Measurements from ENCODE around the gene KLRF2.
A peak's percentile ranks its signal among the peaks of the same experiment; 100 is the strongest.
"Not testable (repeated sequence)": the region's sequence is repeated elsewhere in the genome, so short reads cannot be mapped to it uniquely, and the experiment has no call there.

KLRF2 gene

DNA sequence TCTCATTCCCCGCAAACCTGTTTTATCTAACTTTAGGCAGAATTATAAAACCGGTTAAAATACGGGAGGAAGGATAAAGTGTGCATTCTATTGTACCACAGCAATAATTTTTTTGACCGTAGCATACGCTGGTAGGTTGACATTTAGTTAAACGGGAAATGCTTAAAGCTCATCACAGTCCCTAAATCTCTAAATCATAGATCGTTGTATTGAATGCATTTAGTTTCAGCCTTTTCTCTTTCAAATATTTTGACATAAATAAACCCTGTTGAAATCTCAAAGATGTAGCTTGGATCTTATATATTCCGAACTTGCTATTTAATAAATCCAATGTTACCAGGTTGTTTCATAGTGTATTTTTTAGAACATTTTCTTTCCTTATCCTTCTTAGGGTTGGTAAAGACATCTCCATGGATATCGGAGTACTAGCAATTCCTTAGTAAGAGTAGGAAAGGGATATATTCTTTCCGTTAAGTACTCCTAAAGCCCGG, 12.9 kb upstream of the KLRF2 start:
- Histone ChIP-seq H3K9me3 (ENCODE audit: control insufficient read depth, low read length) (no peaks in the 10 kb centered on the region), H3K27me3 (ENCODE audit: control insufficient read depth, insufficient read depth, low read length) (no peaks in the 10 kb centered on the region), H3K36me3 (ENCODE audit: control insufficient read depth, insufficient read depth, low read length) (no peaks in the 10 kb centered on the region), H3K4me1 (ENCODE audit: control insufficient read depth, insufficient read depth, low read length) (no peaks in the 10 kb centered on the region), H3K4me3 (ENCODE audit: low read length) (no peak overlapping the region), H3K9ac (ENCODE audit: low read length) (peak overlapping the region; percentile 11)

DNA sequence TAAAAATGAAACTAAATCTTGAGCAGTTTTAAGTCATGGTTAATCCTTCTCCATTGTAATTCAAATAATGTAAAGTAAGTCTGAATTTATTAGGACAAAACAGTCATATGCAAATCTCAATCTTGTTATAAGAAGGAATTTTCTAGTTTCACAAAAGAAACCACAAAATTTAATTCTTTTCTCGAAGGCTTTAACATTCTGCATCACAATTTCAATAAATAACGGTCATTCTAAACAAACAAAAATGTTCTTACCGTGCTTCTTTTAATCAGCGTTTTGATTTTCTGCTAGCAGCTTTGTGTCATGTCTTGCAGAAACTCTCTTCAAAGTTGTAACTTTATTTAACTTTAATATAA, 12.4 kb upstream of the KLRF2 start:
- no peaks in the 10 kb centered on the region for H3K27me3 ChIP-seq (ENCODE audit: control insufficient read depth, insufficient read depth, low read length)
- H3K4me3 ChIP-seq (ENCODE audit: low read length), result no peak overlapping the region
- H3K36me3 ChIP-seq (ENCODE audit: control insufficient read depth, insufficient read depth, low read length), result no peaks in the 10 kb centered on the region
- H3K9me3 ChIP-seq (ENCODE audit: control insufficient read depth, low read length), result no peaks in the 10 kb centered on the region
- H3K4me1 ChIP-seq (ENCODE audit: control insufficient read depth, insufficient read depth, low read length), result no peaks in the 10 kb centered on the region
- peak overlapping the region; percentile 76 for H3K9ac ChIP-seq (ENCODE audit: low read length)

DNA sequence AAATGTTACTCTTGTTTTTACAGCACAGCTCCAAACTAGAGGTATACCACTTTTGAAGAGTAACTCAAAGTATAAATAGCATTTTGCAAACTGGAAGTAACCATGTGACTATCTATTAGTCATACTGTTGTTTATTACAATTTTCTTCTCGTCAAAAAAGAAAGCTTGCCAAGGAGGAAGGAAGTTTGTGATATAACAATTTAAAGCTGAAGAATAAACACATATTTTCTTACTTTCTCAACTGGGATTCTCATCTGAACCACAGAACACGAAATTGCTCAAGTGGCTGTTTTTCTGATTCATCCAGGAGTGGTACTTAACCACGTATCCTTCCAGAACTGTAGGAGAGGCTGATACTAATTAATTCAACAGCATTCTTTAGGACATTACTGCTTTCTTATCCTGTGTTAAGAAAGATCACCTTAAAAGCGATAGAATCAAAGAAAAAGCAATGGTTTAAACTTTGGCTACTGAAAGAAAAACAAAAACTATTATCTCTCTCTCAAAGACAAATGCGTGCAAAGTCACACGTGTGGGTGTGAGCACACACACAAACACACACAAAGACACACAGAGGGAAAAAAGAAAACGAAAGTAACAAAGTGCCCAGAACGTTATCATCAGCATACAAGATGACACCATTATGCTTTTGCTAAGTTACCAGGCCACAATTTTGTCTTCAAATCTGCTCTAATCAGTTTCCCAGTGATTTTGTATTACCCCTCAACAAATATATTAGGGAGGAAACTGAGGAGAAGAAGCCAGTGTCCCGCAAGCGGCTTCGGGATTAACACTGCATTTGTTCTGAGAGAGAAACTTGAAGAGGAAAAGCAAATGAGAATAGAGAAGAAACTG, 11.8 kb upstream of the KLRF2 start, which contains the start of gene CLEC2B:
Gene CLEC2B, minus strand, starts transcription at position 48 of the 855 bp plus-strand sequence.
- Histone ChIP-seq H3K9me3 (ENCODE audit: control insufficient read depth, low read length) (no peaks in the 10 kb centered on the region), H3K4me1 (ENCODE audit: control insufficient read depth, insufficient read depth, low read length) (no peaks in the 10 kb centered on the region), H3K9ac (ENCODE audit: low read length) (peak within 1 kb of the TSS; percentile 76), H3K4me3 (ENCODE audit: low read length) (peak within 1 kb of the TSS; percentile 57), H3K27me3 (ENCODE audit: control insufficient read depth, insufficient read depth, low read length) (no peaks in the 10 kb centered on the region), H3K36me3 (ENCODE audit: control insufficient read depth, insufficient read depth, low read length) (no peaks in the 10 kb centered on the region)

DNA sequence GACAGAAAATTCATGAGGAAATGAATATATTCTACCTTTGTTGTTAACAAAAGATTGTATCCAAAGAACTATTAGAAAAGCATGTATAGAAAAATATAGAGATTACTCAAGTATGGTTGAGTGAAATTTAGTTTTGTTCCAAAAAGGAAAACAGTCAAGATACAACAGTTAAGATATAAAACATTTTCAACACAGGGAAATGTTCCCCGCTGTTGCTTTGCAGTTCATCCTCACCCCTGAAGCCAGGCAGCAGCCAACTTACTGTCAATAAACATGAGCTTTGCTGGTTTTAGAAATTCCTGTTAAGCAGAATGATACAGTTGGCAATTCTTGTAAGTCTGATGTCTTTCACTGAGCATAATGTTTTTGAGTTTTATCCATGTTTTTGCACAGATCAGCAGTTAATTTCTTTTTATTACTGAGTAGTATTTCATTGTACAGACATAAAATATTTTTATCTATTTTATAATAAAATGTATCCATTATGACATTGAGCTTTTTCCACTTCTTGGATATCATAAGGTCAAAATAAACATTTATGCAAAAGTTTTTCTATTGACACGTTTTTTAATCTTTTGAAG, 10.9 kb upstream of the KLRF2 start:
- H3K9me3 ChIP-seq (ENCODE audit: control insufficient read depth, low read length), result no peaks in the 10 kb centered on the region
- peak overlapping the region; percentile 76 for H3K9ac ChIP-seq (ENCODE audit: low read length)
- no peak overlapping the region for H3K4me3 ChIP-seq (ENCODE audit: low read length)
- H3K4me1 ChIP-seq (ENCODE audit: control insufficient read depth, insufficient read depth, low read length), result no peaks in the 10 kb centered on the region
- no peaks in the 10 kb centered on the region for H3K36me3 ChIP-seq (ENCODE audit: control insufficient read depth, insufficient read depth, low read length)
- H3K27me3 ChIP-seq (ENCODE audit: control insufficient read depth, insufficient read depth, low read length), result no peaks in the 10 kb centered on the region

DNA sequence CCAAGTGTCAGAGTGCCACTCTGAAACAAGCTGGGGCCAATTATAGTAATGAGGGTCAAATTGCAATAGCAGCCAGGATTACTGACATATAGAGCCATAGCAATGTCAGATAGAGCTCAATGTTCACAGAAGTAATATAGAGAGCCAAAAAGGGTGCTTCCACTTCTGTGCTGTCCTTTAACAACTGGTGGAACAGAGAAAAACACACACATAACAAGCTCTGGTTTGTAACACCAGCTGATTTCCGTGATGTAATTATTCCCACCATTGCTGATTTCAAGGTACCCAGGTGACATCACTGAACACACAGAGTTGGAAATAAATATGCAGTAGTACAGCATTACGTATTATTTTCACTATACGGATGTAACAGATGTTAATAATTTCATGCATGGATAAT, 9.1 kb upstream of the KLRF2 start:
- Histone ChIP-seq H3K36me3 (ENCODE audit: control insufficient read depth, insufficient read depth, low read length) (no peaks in the 10 kb centered on the region), H3K9ac (ENCODE audit: low read length) (no peak overlapping the region), H3K9me3 (ENCODE audit: control insufficient read depth, low read length) (no peaks in the 10 kb centered on the region), H3K4me3 (ENCODE audit: low read length) (no peak overlapping the region), H3K27me3 (ENCODE audit: control insufficient read depth, insufficient read depth, low read length) (no peaks in the 10 kb centered on the region), H3K4me1 (ENCODE audit: control insufficient read depth, insufficient read depth, low read length) (no peaks in the 10 kb centered on the region)

DNA sequence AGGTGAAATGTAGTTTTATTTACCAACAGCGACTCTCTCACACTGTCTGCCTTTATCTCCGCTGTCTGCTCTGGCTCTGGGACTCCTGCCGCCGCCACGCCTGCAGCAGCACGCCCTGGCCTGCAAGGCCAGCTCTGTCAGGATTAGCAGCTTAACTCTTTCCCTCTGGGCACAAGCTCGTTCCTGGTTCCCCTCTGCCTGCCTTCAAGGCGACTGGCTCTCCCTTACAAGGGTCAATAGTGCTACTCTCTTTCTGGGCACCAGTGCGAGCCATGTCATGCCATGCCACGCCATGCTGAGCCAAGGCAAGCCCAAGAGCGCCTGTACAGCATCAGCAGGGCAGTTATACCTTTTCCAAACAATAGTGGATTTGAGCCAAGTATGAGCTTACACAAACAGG, 8.5 kb upstream of the KLRF2 start:
- Histone ChIP-seq H3K4me1 (ENCODE audit: control insufficient read depth, insufficient read depth, low read length) (no peaks in the 10 kb centered on the region), H3K9me3 (ENCODE audit: control insufficient read depth, low read length) (no peaks in the 10 kb centered on the region), H3K27me3 (ENCODE audit: control insufficient read depth, insufficient read depth, low read length) (no peaks in the 10 kb centered on the region), H3K9ac (ENCODE audit: low read length) (no peak overlapping the region), H3K4me3 (ENCODE audit: low read length) (no peak overlapping the region), H3K36me3 (ENCODE audit: control insufficient read depth, insufficient read depth, low read length) (no peaks in the 10 kb centered on the region)

DNA sequence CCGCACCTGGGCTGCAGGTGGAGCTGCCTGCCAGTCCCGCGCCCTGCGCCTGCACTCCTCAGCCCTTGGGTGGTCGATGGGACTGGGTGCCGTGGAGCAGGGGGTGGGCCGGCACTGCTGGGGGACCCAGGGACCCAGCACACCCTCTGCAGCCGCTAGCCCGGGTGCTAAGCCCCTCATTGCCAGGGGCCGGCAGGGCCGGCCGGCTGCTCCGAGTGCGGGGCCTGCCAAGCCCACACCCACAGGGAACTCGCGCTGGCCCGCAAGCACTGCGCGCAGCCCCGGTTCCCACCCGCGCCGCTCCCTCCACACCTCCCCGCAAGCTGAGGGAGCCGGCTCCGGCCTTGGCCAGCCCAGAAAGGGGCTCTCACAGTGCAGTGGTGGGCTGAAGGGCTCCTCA, 5.2 kb upstream of the KLRF2 start:
- not testable (repeated sequence) for H3K4me1 ChIP-seq (ENCODE audit: control insufficient read depth, insufficient read depth, low read length); H3K27me3 ChIP-seq (ENCODE audit: control insufficient read depth, insufficient read depth, low read length); H3K9ac ChIP-seq (ENCODE audit: low read length); H3K9me3 ChIP-seq (ENCODE audit: control insufficient read depth, low read length); H3K36me3 ChIP-seq (ENCODE audit: control insufficient read depth, insufficient read depth, low read length); H3K4me3 ChIP-seq (ENCODE audit: low read length)

DNA sequence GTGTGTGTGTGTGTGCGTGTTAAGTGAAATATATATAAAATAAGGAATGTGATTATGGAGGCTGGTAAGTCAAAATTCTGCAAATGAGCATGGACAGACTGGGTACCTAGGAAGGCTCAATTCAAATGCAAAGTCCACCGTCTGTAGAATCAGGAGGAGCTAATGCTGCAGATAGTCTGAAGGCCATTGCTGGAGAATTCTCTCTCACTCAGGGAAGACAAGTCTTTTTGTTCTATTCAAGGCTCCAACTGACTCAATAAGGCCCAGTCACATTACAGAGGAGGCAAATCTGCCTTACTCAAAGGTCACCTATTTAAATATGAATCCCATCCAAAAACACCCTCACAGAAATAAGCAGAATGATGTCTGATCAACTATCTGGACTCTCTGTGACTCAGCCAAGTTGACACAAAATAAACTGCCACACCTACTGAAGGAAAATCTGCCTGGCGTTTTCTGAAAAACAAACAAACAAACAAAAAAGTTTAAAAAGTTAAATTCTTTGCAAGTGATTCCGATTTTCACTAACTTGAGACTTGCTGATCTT, 684 bp upstream of the KLRF2 start:
- Histone ChIP-seq H3K4me1 (ENCODE audit: control insufficient read depth, insufficient read depth, low read length) (no peaks in the 10 kb centered on the region), H3K36me3 (ENCODE audit: control insufficient read depth, insufficient read depth, low read length) (no peaks in the 10 kb centered on the region), H3K27me3 (ENCODE audit: control insufficient read depth, insufficient read depth, low read length) (no peaks in the 10 kb centered on the region), H3K4me3 (ENCODE audit: low read length) (no peak overlapping the region), H3K9me3 (ENCODE audit: control insufficient read depth, low read length) (no peaks in the 10 kb centered on the region), H3K9ac (ENCODE audit: low read length) (no peak overlapping the region)

DNA sequence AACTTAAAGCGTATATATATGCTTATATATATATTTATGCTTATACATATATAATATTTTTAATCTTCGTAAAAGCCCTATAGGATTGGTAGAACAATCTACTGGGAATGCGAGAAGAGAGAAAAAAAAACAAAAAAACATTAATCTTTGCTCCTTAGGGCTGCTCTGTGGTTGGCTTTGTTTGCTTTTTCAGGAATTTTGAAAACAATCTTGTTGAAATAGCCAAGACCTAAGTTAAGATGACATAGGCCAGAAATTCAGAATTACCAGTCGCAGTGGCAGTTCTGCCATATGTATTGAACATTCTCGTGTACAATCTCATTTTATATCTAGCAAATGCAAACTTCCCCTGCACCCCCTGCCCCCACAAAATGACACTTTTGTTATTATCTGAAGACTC, 699 bp downstream of the KLRF2 start:
- Histone ChIP-seq H3K27me3 (ENCODE audit: control insufficient read depth, insufficient read depth, low read length) (no peaks in the 10 kb centered on the region), H3K9ac (ENCODE audit: low read length) (no peak overlapping the region), H3K36me3 (ENCODE audit: control insufficient read depth, insufficient read depth, low read length) (no peaks in the 10 kb centered on the region), H3K4me1 (ENCODE audit: control insufficient read depth, insufficient read depth, low read length) (no peaks in the 10 kb centered on the region), H3K9me3 (ENCODE audit: control insufficient read depth, low read length) (no peaks in the 10 kb centered on the region), H3K4me3 (ENCODE audit: low read length) (no peak overlapping the region)

DNA sequence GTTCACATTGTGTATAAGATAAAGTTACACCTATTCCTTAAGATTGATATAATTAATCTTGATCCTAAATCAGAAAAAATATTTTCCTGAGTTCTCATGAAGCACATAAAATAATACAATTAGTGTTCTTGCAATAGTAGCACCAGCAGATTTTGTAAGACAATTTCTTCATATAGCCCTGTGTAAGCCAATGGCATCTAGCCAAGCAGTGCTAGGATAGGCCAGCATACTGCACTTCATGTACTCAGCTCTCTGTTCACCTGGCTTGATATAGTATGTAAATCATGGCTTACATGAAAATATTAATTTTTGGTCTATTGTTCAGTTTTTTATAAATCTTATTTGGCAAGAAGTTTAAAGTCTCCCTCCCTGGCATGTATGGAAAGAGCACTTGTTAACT, 1.9 kb downstream of the KLRF2 start:
- no peaks in the 10 kb centered on the region for H3K36me3 ChIP-seq (ENCODE audit: control insufficient read depth, insufficient read depth, low read length)
- H3K4me1 ChIP-seq (ENCODE audit: control insufficient read depth, insufficient read depth, low read length), result no peaks in the 10 kb centered on the region
- H3K4me3 ChIP-seq (ENCODE audit: low read length), result no peak overlapping the region
- H3K9me3 ChIP-seq (ENCODE audit: control insufficient read depth, low read length), result no peaks in the 10 kb centered on the region
- no peak overlapping the region for H3K9ac ChIP-seq (ENCODE audit: low read length)
- H3K27me3 ChIP-seq (ENCODE audit: control insufficient read depth, insufficient read depth, low read length), result no peaks in the 10 kb centered on the region

DNA sequence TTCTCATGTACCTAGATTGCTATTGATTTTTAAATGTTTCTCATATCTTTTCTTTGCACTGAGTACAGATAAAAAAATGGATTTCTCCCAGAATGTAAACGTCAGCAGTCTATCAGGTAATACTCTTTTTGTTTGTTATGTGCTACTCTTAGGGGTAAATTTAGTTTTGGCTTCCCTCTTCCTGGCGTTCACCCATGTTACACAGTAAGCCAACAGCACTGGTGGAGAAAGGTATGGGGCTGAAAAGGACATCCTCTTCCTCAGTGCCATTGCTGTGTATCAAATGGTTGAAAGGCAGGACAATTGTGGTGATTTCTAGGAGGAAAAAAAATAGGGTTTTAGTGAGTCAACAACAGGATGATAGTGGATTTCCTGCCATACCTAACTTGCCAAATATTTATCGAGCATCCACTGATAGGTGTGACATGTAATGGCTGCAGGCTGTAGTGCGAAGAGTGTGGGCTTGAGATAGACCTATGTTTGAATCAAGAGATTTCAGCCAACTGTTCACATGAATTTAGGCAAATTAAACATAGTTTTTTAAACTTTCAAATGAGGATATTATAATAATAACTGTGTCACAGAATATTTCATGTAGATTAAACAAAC, 7.5 kb downstream of the KLRF2 start:
- H3K9me3 ChIP-seq (ENCODE audit: control insufficient read depth, low read length), result no peaks in the 10 kb centered on the region
- H3K4me3 ChIP-seq (ENCODE audit: low read length), result no peak overlapping the region
- peaks cover 6% of the 10 kb centered on the region for H3K4me1 ChIP-seq (ENCODE audit: control insufficient read depth, insufficient read depth, low read length)
- no peaks in the 10 kb centered on the region for H3K27me3 ChIP-seq (ENCODE audit: control insufficient read depth, insufficient read depth, low read length)
- no peaks in the 10 kb centered on the region for H3K36me3 ChIP-seq (ENCODE audit: control insufficient read depth, insufficient read depth, low read length)
- H3K9ac ChIP-seq (ENCODE audit: low read length), result no peak overlapping the region

Measured in mucosa of stomach (tissue), 1 donor.